Fibroblast of lung (primary cell): ENCODE data around the gene BTAF1.

Source experiments
- EZH2 ChIP-seq: IDR thresholded peaks from 2 replicates; pipeline ENCODE4 v1.5.1; 2012; ENCODE audit warnings: low read length, control low read depth, mild to moderate bottlenecking; ENCODE audit errors: missing control alignments
- TF ChIP-seq, protein P1 (sequence below), 2 donors: IDR thresholded peaks in 1 of 2; conservative IDR thresholded peaks in 1 of 2; 1 replicate in 1 of 2; 2 replicates in 1 of 2; pipeline ENCODE4 v1.5.1; 2011 to 2012; ENCODE audit warnings: low read length in 2 of 2, control low read depth in 1 of 2, inconsistent platforms in 1 of 2, low read depth in 1 of 2, mild to moderate bottlenecking in 1 of 2

DNA sequence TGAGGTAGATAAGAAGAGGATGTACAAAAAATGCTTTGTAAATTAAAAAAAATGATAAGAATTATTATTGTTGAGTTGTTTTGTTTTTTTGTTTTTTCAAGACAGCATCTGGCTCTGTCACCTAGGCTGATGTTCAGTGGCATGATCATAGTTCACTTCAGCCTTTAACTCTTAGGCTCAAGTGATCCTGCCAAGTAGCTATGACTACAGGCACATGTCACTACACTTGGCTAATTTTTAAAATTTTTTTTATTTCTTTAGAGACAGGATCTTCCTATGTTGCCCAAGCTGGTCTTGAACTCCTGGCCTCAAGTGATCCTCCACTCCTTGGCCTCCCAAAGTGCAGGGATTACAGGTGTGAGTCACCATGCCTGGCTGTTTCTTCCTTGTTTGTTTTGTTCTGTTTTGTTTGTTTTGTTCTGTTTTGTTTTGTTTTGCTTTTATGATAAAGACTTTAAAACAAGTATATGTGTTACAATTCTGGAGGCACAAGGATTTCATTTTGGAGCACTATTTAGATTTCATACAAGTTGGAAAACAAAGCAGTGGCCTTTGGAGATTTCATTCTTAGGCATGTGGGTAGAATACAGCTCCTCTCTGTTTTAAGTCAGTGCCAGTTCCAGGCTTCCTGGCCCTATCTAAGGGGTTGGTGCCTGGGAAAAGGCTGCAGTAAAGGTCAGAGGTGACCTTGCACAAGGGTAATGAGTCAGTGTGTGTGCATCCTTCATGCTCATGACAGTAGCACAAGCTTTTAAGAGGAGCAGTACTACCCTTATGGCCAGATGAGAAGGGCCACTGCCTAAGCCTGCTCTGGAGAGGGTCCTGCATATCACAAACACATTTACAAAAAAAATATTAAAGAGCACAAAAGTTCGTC is 32.2 kb upstream of the BTAF1 start:
- TF ChIP-seq, protein P1, sequence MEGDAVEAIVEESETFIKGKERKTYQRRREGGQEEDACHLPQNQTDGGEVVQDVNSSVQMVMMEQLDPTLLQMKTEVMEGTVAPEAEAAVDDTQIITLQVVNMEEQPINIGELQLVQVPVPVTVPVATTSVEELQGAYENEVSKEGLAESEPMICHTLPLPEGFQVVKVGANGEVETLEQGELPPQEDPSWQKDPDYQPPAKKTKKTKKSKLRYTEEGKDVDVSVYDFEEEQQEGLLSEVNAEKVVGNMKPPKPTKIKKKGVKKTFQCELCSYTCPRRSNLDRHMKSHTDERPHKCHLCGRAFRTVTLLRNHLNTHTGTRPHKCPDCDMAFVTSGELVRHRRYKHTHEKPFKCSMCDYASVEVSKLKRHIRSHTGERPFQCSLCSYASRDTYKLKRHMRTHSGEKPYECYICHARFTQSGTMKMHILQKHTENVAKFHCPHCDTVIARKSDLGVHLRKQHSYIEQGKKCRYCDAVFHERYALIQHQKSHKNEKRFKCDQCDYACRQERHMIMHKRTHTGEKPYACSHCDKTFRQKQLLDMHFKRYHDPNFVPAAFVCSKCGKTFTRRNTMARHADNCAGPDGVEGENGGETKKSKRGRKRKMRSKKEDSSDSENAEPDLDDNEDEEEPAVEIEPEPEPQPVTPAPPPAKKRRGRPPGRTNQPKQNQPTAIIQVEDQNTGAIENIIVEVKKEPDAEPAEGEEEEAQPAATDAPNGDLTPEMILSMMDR (conservative IDR thresholded peaks at IDR 0.05 in 1 of 2, IDR thresholded peaks at IDR 0.05 in 1 of 2; ENCODE audit: low read depth in 1 of 2, low read length in 2 of 2), result no peak
- TF ChIP-seq EZH2, result no peak
